HG03354 (cell line): ENCODE measurements around the gene ENOX2.

ENCODE experiments used
- ATAC-seq: cut with Tn5 transposase; IDR thresholded peaks from one replicate; pipeline ENCODE4 v1.9.1; 2021; ENCODE audit warnings: mild to moderate bottlenecking; ENCODE audit not compliant: unreplicated experiment, poor library complexity, severe bottlenecking

ENOX2 gene

DNA sequence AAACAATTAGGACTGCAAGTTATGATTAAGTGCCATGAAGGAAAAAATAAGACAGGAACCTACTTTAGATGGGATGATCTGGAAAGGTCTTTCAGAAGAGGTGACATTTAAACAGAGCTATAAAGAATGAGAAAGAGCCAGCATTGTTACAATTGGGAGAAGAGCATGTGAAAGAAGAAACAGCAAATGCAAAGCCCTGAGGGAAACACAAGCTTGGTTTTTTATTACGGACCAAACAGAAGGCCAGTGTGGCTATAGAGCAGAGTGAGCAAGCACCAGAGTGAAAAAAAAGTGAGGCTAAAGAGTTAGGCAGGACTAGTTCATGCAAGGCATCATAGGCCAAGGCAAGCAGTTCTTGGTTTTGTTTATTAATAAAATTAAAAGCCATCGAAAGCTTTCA is 325.6 kb downstream of the ENOX2 start:
- no peak for ATAC-seq

DNA sequence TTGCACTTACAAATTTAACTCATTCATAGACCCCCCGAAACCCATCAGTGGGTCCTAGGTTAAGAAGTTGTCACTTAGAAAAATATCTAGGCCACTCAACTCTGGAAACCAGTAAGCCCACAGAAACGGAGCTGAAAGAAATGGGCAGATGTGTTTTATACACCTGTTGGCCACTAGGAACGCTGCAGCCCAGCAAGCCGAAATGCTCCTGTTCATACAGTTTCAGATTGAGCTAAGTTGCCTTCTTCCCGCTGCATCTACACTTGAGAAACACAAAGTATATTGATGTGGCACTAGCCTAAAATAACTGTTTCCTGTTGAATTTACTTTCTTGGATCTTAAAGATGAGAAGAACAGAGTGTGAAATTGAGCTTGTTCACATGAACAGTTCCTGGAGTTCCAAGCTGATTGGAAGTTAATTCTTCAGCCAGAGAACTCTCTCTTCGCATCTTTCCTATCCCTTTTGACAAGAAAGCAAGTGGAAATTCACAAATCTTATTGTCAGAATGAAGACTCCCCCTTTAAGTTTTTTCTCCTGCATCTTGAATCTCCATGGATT is 327.1 kb downstream of the ENOX2 start:
- ATAC-seq, result peak; percentile 89
